ENCODE measurements around the gene CELSR1. TPM values are rescaled to one million over a fixed set of nuclear protein-coding genes. Genes with fewer than 3 reads are reported as not detected.
A peak's percentile ranks its signal among the peaks of the same experiment; 100 is the strongest.

The CELSR1 gene
- total and polyA plus RNA-seq, 2 of the 13 experiments (the other 11 are each of a cell fraction or from before 2014, with no cell fraction given): 0.78 to 1.8 TPM

GRCh38 chr22:46542011-46542985 is 4.9 kb upstream of the CELSR1 start (continued):
- TF ChIP-seq ZEB1 (IDR thresholded peaks at IDR 0.05; ENCODE audit: insufficient replicate concordance, low read depth): no peak
- TF ChIP-seq BCL6 (CRISPR knock-in tag; IDR thresholded peaks at IDR 0.05): 0 out of 2 replicates have a peak, but pooled peaks have one; percentile 27
- no peak for TF ChIP-seq CHD4 (IDR thresholded peaks at IDR 0.05; ENCODE audit: borderline replicate concordance, low read length)
- no peak for TF ChIP-seq ETS1 (CRISPR knock-in tag; IDR thresholded peaks at IDR 0.05)
- no peak for TF ChIP-seq ZNF569 (CRISPR knock-in tag; IDR thresholded peaks at IDR 0.05; ENCODE audit: borderline replicate concordance)
- TF ChIP-seq ZNF710 (CRISPR knock-in tag; IDR thresholded peaks at IDR 0.05; ENCODE audit: borderline replicate concordance): no peak
- TF ChIP-seq ZNF589 (CRISPR knock-in tag; conservative IDR thresholded peaks at IDR 0.05): no peak
- 0 out of 2 replicates have a peak, but pooled peaks have one; percentile 23 for TF ChIP-seq ZFP90 (CRISPR knock-in tag; IDR thresholded peaks at IDR 0.05; ENCODE audit: borderline replicate concordance)
- no peak for TF ChIP-seq CREB1 (IDR thresholded peaks at IDR 0.05)
- no peak for TF ChIP-seq CREB1 (CRISPR knock-in tag; IDR thresholded peaks at IDR 0.05)
- no peak for TF ChIP-seq MAFK (conservative IDR thresholded peaks at IDR 0.05 in 1 of 2, IDR thresholded peaks at IDR 0.05 in 1 of 2; ENCODE audit: low read length in 2 of 2)
- TF ChIP-seq ZNF543 (CRISPR knock-in tag; IDR thresholded peaks at IDR 0.05): peak; percentile 85
- TF ChIP-seq, protein P1, sequence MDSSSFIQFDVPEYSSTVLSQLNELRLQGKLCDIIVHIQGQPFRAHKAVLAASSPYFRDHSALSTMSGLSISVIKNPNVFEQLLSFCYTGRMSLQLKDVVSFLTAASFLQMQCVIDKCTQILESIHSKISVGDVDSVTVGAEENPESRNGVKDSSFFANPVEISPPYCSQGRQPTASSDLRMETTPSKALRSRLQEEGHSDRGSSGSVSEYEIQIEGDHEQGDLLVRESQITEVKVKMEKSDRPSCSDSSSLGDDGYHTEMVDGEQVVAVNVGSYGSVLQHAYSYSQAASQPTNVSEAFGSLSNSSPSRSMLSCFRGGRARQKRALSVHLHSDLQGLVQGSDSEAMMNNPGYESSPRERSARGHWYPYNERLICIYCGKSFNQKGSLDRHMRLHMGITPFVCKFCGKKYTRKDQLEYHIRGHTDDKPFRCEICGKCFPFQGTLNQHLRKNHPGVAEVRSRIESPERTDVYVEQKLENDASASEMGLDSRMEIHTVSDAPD (CRISPR knock-in tag; IDR thresholded peaks at IDR 0.05): no peak
- no peak for TF ChIP-seq EHMT2 (IDR thresholded peaks at IDR 0.05; ENCODE audit: borderline replicate concordance, low read depth, low read length)
- 0 out of 2 replicates have a peak, but pooled peaks have one; percentile 37 for TF ChIP-seq ZNF251 (CRISPR knock-in tag; IDR thresholded peaks at IDR 0.05)
- TF ChIP-seq EED (CRISPR knock-in tag; IDR thresholded peaks at IDR 0.05): no peak
- TF ChIP-seq ZHX1 (CRISPR knock-in tag; IDR thresholded peaks at IDR 0.05; ENCODE audit: low read depth): no peak
- TF ChIP-seq ZBTB14 (CRISPR knock-in tag; IDR thresholded peaks at IDR 0.05): no peak
- no peak for TF ChIP-seq ARNT (IDR thresholded peaks at IDR 0.05)
- TF ChIP-seq NFE2L2 (IDR thresholded peaks at IDR 0.05; ENCODE audit: low read length): no peak
- no peak for TF ChIP-seq MBD4 (IDR thresholded peaks at IDR 0.05; ENCODE audit: borderline replicate concordance, low read length)
